CD14-positive monocyte (primary cell): ENCODE data around the gene BHLHE23. TPM values are rescaled to one million over a fixed set of nuclear protein-coding genes. Genes with fewer than 3 reads are reported as not detected.

Experiments
- DNase-seq, 3 donors: peaks; one replicate each; pipeline ENCODE4 v3.0.0-alpha.2; 2011 to 2022
- H2AFZ ChIP-seq: 2 replicates; pipeline ENCODE4 v1.6.0; 2012; ENCODE audit warnings: mild to moderate bottlenecking, low read depth, low read length, inconsistent platforms; ENCODE audit not compliant: insufficient read depth, poor library complexity, severe bottlenecking
- H3K27ac ChIP-seq, 2 donors: 1 replicate in 1 of 2; 2 replicates in 1 of 2; pipeline ENCODE4 v1.5.1; 2012 to 2013; ENCODE audit warnings: low read length in 2 of 2, control low read depth in 1 of 2, inconsistent platforms in 1 of 2, low read depth in 1 of 2, mild to moderate bottlenecking in 1 of 2
- H3K27me3 ChIP-seq, 2 donors: one replicate each; pipeline versions ENCODE4 v1.6.0 to v1.6.1; 2011 to 2013; ENCODE audit warnings: low read length in 2 of 2; ENCODE audit not compliant: control insufficient read depth in 2 of 2, insufficient read depth in 2 of 2
- H3K36me3 ChIP-seq, 2 donors: replicated peaks in 1 of 2; 1 replicate in 1 of 2; 2 replicates in 1 of 2; pipeline versions ENCODE4 v1.5.1 to v1.6.1; 2012 to 2013; ENCODE audit warnings: low read length in 2 of 2, control low read depth in 1 of 2, inconsistent platforms in 1 of 2, mild to moderate bottlenecking in 1 of 2; ENCODE audit not compliant: insufficient read depth in 2 of 2, control insufficient read depth in 1 of 2
- H3K4me1 ChIP-seq, 2 donors: 1 replicate in 1 of 2; 2 replicates in 1 of 2; pipeline versions ENCODE4 v1.5.1 to v1.6.1; 2012 to 2013; ENCODE audit warnings: low read length in 2 of 2, control low read depth in 1 of 2, inconsistent platforms in 1 of 2, mild to moderate bottlenecking in 1 of 2, moderate library complexity in 1 of 2; ENCODE audit not compliant: insufficient read depth in 2 of 2, control insufficient read depth in 1 of 2
- H3K4me2 ChIP-seq: replicated peaks from 2 replicates; pipeline ENCODE3; 2012; ENCODE audit warnings: low read length, moderate library complexity, mild to moderate bottlenecking; ENCODE audit not compliant: poor library complexity, severe bottlenecking; ENCODE audit errors: extremely low read depth
- H3K4me3 ChIP-seq, 3 experiments: fragments of 200-600 bp in 1 of 3; sonication (generic) in 1 of 3; replicated peaks in 1 of 3; 1 replicate in 2 of 3; 2 replicates in 1 of 3; pipeline ENCODE4 v1.5.1; 2011 to 2013; ENCODE audit warnings: low read length in 3 of 3, mild to moderate bottlenecking in 3 of 3, control low read depth in 2 of 3, low read depth in 2 of 3, inconsistent platforms in 1 of 3, moderate library complexity in 1 of 3
- H3K79me2 ChIP-seq: 2 replicates; pipeline ENCODE4 v1.6.0; 2012; ENCODE audit warnings: mild to moderate bottlenecking, control low read depth, inconsistent platforms, low read length, moderate library complexity; ENCODE audit not compliant: insufficient read depth
- H3K9ac ChIP-seq: 2 replicates; pipeline ENCODE4 v1.6.0; 2017; ENCODE audit warnings: low read length, mild to moderate bottlenecking; ENCODE audit not compliant: insufficient read depth, poor library complexity, severe bottlenecking
- H3K9me3 ChIP-seq, 2 donors: replicated peaks in 1 of 2; 1 replicate in 1 of 2; 2 replicates in 1 of 2; pipeline versions ENCODE4 v1.5.1 to v1.6.1; 2012 to 2013; ENCODE audit warnings: low read length in 2 of 2, control low read depth in 1 of 2; ENCODE audit not compliant: control insufficient read depth in 1 of 2, insufficient read depth in 1 of 2
- H4K20me1 ChIP-seq: 2 replicates; pipeline ENCODE4 v1.6.0; 2012; ENCODE audit warnings: mild to moderate bottlenecking, low read length, control low read depth, moderate library complexity; ENCODE audit not compliant: insufficient read depth
- H3K27ac Mint-ChIP-seq, 7 donors: one replicate each; pipeline ENCODE4 v1.8.0; 2020; ENCODE audit warnings: mild to moderate bottlenecking in 7 of 7, mixed read lengths in 7 of 7, moderate library complexity in 6 of 7, inconsistent platforms in 2 of 7
- H3K27me3 Mint-ChIP-seq, 3 donors: one replicate each; pipeline ENCODE4 v1.8.0; 2021 to 2022; ENCODE audit warnings: low read depth in 3 of 3, mild to moderate bottlenecking in 3 of 3, mixed read lengths in 3 of 3, moderate library complexity in 3 of 3, inconsistent platforms in 1 of 3
- H3K36me3 Mint-ChIP-seq, 2 donors: one replicate each; pipeline ENCODE4 v1.8.0; 2020; ENCODE audit warnings: mixed read lengths in 2 of 2, inconsistent platforms in 1 of 2, mild to moderate bottlenecking in 1 of 2
- H3K4me1 Mint-ChIP-seq: one replicate; pipeline ENCODE4 v1.8.0; 2020; ENCODE audit warnings: mild to moderate bottlenecking, mixed read lengths
- H3K4me3 Mint-ChIP-seq, 2 donors: one replicate each; pipeline ENCODE4 v1.8.0; 2020; ENCODE audit warnings: mild to moderate bottlenecking in 2 of 2, mixed read lengths in 2 of 2, moderate library complexity in 1 of 2
- H3K9me3 Mint-ChIP-seq, 7 donors: one replicate each; pipeline ENCODE4 v1.8.0; 2020 to 2022; ENCODE audit warnings: mixed read lengths in 7 of 7, mild to moderate bottlenecking in 6 of 7, moderate library complexity in 6 of 7, inconsistent platforms in 2 of 7
- CTCF ChIP-seq: fragments of 200-600 bp; IDR thresholded peaks from one replicate; pipeline ENCODE4 v1.8.0; 2022; ENCODE audit warnings: antibody characterized with exemption, mild to moderate bottlenecking
- WGBS: methylation state at CpG from one replicate; pipeline ENCODE4 v1.1.5; 2013; ENCODE audit warnings: missing lambda C conversion rate; ENCODE audit not compliant: insufficient coverage; 5-methylcytosine and 5-hydroxymethylcytosine counted together
- intact Hi-C, 2 donors: fragments of 100-400 bp; cut with micrococcal nuclease; formaldehyde crosslinking; loops; one replicate each; pipeline versions ENCODE4 v1.15.0 to v1.15.1; 2023
- polyA plus RNA-seq, 3 donors: library from polyadenylated mRNA; depleted of rRNA in 1 of 3; unstranded in 2 of 3; stranded (reverse) in 1 of 3; fragments of 300-500 nt in 2 of 3; fragments of >200 nt in 1 of 3; fragmentation: Illumina TruSeq in 2 of 3; gene quantifications; 1 replicate in 2 of 3; 2 replicates in 1 of 3; pipeline ENCODE4 v1.2.3, GENCODE V29; 2012 to 2021

The BHLHE23 gene
- polyA plus RNA-seq, 3 donors: not detected

- no peak overlapping the region for H3K27ac ChIP-seq
- Mint-ChIP-seq H3K27me3 (peaks cover 0 to 2% (median 2%) of the 10 kb centered on the region in 3 donors), H3K4me1 (peaks cover 20% of the 10 kb centered on the region), H3K27ac (peak overlapping the region in 1 of 7 donors; percentile 62), H3K9me3 (no peaks in the 10 kb centered on the region), H3K36me3 (peaks cover 32 to 60% of the 10 kb centered on the region in 2 donors), H3K4me3 (no peak overlapping the region)
- H3K4me3 ChIP-seq: no peak overlapping the region
- no peak for DNase-seq
- H3K4me2 ChIP-seq: no peak overlapping the region
- H3K4me1 ChIP-seq: peaks cover 11% of the 10 kb centered on the region in 2 donors
- 97% methylated on average over 26 of the region's 30 CpGs for WGBS
- no peaks in the 10 kb centered on the region for H3K79me2 ChIP-seq
- no peak for TF ChIP-seq CTCF
- no peak overlapping the region for H2AFZ ChIP-seq
- H3K9ac ChIP-seq: no peak overlapping the region
- H3K36me3 ChIP-seq: peaks cover 16 to 43% of the 10 kb centered on the region in 2 donors
- intact Hi-C loops: no loop called here
- H4K20me1 ChIP-seq: no peaks in the 10 kb centered on the region
- no peaks in the 10 kb centered on the region for H3K9me3 ChIP-seq
- no peaks in the 10 kb centered on the region for H3K27me3 ChIP-seq
These were observed 44.4 kb downstream of the BHLHE23 start for GRCh38 chr20:62962221-62962879.

- 63% methylated on average over 7 of the region's 8 CpGs for WGBS
- intact Hi-C loops: no loop called here
- Mint-ChIP-seq H3K4me3 (no peak overlapping the region), H3K27ac (peak overlapping the region in 1 of 7 donors; percentile 62), H3K27me3 (peaks cover 0 to 2% (median 2%) of the 10 kb centered on the region in 3 donors), H3K36me3 (peaks cover 32 to 61% of the 10 kb centered on the region in 2 donors), H3K9me3 (no peaks in the 10 kb centered on the region), H3K4me1 (peaks cover 20% of the 10 kb centered on the region)
- H3K4me3 ChIP-seq: no peak overlapping the region
- H3K36me3 ChIP-seq: peaks cover 16 to 45% of the 10 kb centered on the region in 2 donors
- H4K20me1 ChIP-seq: no peaks in the 10 kb centered on the region
- H3K27me3 ChIP-seq: no peaks in the 10 kb centered on the region
- no peaks in the 10 kb centered on the region for H3K79me2 ChIP-seq
- H3K9me3 ChIP-seq: no peaks in the 10 kb centered on the region
- H2AFZ ChIP-seq: no peak overlapping the region
- no peak for DNase-seq
- H3K4me2 ChIP-seq: no peak overlapping the region
- H3K9ac ChIP-seq: no peak overlapping the region
- no peak for TF ChIP-seq CTCF
- H3K4me1 ChIP-seq: peaks cover 11% of the 10 kb centered on the region in 2 donors
- H3K27ac ChIP-seq: no peak overlapping the region
These were observed 45.0 kb downstream of the BHLHE23 start for GRCh38 chr20:62961799-62962198.
